ENCODE measurements around the gene CD7. TPM values are rescaled to one million over a fixed set of nuclear protein-coding genes. Genes with fewer than 3 reads are reported as not detected.

Gene CD7
- total RNA-seq, 2 experiments from 2014 or later: 289 to 292 TPM

DNA sequence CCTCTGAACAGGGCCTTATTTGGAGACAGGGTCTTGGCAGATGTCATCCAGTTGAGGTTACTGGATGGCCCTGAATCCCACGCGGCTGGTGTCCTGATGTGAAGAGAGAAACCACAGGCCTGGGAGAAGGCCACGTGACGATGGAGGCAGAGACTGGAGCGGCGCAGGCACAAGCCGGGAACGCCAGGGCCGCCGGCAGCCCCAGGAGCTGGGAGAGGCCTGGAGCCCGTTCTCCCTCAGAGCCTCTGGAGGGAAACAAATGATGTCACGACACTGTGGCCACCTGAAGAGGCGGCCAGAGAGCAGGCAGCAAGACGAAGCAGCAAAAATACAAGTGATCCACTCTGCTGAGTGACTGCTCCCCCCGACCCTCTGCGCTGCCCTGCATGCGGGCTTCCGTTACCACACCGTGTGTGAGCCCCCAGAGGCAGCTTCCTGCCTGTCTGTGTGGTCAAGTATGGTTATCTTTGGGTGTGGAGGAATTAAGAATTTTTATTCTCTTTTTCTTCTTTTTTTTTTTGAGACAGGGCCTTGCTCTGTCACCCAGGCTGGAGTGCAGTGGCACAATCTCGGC lies 11.6 kb downstream of the CD7 start:
- CTCF ChIA-PET: interaction anchor here (1.1 to 4.5 kb wide), 5 partner anchors 8 to 111 kb away, joined by 3 to 19 read pairs (median 4); partner anchors contain the start of gene CD7

DNA sequence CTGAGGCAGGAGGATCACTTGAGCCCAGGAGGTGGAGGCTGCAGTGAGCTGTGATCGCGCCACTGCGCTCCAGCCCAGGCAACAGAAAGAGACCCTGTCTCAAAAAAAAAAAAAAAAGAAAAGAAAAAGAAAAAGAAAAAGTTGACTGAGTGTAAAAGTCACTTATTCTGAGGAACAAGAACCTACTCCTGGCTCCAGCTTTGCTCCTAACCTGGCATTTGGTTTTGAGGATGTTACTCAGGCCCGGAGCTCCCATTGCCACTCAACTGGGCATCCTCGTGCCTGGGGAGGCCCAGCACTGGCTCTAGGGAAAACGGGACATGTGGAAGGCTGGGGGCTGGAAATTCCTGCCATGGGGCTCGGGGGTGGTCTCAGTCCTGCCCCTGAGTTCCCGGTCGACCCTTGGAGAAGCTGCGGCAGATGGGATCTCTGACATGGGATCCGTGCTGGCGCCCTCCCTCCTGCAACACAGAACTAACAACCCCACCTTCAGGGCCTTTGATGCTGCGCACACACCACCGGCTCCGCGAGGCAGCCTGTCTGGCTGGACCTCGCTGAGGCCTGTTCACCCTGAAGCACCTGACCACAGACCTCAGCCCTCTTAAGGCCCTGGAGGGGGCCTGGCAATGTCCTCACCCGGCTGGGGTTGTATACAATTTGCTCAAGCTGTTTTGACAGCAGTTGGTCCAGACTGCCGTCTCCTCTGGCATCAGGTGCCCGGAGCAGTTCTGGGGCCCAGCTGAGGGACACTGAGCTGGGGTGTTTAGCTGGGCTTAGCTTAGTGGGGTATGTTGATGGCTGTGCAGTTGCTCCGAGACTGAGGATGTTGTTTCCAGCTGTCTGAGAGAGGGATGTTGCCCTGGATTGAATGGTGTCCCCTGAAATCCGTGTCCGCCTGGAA lies 12.3 kb downstream of the CD7 start:
- DNase-seq (no peak), ATAC-seq (no peak)
- peaks cover 64% of the 10 kb centered on the region for H3K4me1 Mint-ChIP-seq (ENCODE audit: low read depth)
- H3K27ac Mint-ChIP-seq: peak overlapping the region; percentile 81
- ChIA-PET CTCF (interaction anchor here (1.1 to 4.5 kb wide), 7 partner anchors 8 to 112 kb away, joined by 3 to 19 read pairs (median 3); partner anchors contain the start of gene CD7), POLR2A (interaction anchor here (0.6 to 11.5 kb wide), 9 partner anchors 8 to 144 kb away, joined by 3 to 227 read pairs (median 6); partner anchors contain the start of gene CD7)
- no peaks in the 10 kb centered on the region for H3K27me3 Mint-ChIP-seq
- no peaks in the 10 kb centered on the region for H3K36me3 Mint-ChIP-seq (ENCODE audit: low read depth)
- H3K4me3 Mint-ChIP-seq: no peak overlapping the region
- TF ChIP-seq, protein P1, sequence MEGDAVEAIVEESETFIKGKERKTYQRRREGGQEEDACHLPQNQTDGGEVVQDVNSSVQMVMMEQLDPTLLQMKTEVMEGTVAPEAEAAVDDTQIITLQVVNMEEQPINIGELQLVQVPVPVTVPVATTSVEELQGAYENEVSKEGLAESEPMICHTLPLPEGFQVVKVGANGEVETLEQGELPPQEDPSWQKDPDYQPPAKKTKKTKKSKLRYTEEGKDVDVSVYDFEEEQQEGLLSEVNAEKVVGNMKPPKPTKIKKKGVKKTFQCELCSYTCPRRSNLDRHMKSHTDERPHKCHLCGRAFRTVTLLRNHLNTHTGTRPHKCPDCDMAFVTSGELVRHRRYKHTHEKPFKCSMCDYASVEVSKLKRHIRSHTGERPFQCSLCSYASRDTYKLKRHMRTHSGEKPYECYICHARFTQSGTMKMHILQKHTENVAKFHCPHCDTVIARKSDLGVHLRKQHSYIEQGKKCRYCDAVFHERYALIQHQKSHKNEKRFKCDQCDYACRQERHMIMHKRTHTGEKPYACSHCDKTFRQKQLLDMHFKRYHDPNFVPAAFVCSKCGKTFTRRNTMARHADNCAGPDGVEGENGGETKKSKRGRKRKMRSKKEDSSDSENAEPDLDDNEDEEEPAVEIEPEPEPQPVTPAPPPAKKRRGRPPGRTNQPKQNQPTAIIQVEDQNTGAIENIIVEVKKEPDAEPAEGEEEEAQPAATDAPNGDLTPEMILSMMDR (IDR thresholded peaks at IDR 0.05): no peak
- intact Hi-C loops (cut with micrococcal nuclease): no loop called here
- no peaks in the 10 kb centered on the region for H3K9me3 Mint-ChIP-seq

More for the DNA sequence above, 11.6 kb downstream of the CD7 start:
- Mint-ChIP-seq H3K4me1 (ENCODE audit: low read depth) (peaks cover 56% of the 10 kb centered on the region), H3K9me3 (no peaks in the 10 kb centered on the region), H3K27me3 (no peaks in the 10 kb centered on the region), H3K27ac (peak overlapping the region; percentile 81), H3K4me3 (no peak overlapping the region), H3K36me3 (ENCODE audit: low read depth) (no peaks in the 10 kb centered on the region)
- TF ChIP-seq, protein P1 (IDR thresholded peaks at IDR 0.05): no peak
- no peak for DNase-seq
- ATAC-seq: no peak
- intact Hi-C loops (cut with micrococcal nuclease): no loop called here
- POLR2A ChIA-PET: interaction anchor here (1.1 to 11.5 kb wide), 7 partner anchors 7 to 70 kb away, joined by 3 to 227 read pairs (median 7); partner anchors contain the start of genes CD7 and SECTM1

DNA sequence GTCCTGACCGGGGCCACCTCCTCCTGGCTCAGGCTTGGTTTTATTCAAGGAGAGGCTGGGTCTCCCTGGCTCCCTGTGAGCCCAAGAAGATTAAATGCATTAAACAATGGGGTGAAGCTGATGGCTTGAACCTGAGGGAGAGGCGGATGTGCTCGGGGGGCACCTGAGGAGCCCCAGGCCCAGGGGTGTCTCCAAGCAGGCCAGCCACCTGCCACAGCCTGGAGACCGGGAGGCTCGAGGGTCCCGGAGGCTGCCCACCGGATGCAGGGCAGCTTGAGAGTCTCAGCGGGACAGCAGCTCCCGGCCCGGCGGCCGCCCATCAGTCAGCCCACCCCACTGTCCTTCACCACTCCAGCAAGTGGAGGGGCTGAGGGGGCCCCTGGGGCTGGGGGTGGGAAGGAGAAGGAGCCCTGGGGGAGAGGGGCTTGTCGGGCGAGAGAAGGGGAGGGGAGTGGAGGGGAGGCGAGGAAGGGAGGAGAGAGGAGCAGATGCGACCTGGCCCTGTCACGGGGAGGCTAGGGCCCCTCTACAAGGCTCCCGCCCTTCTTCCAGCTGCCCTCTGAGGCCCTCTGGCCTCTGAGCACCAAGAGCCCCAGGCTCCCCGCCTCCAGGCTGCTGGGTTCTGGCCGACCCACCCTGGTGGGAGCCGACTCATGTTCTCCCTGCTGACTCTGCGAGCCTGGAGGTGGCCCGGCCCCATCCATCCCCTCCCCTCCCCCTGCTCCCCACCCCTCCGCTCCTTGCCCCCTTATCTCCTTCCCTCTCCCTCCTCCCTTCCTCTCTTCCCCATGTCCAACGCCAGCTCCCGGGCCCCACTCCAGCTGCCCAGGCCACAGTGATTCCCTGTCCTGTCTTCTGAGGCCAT lies 13.2 kb downstream of the CD7 start:
- Mint-ChIP-seq H3K4me1 (ENCODE audit: low read depth) (peaks cover 73% of the 10 kb centered on the region), H3K27ac (peak overlapping the region; percentile 69), H3K36me3 (ENCODE audit: low read depth) (no peaks in the 10 kb centered on the region), H3K27me3 (no peaks in the 10 kb centered on the region), H3K9me3 (no peaks in the 10 kb centered on the region), H3K4me3 (no peak overlapping the region)
- ATAC-seq (no peak), DNase-seq (no peak)
- CTCF ChIA-PET: interaction anchor here (1.0 to 8.4 kb wide), 6 partner anchors 10 to 68 kb away, joined by 3 to 68 read pairs (median 3); partner anchors contain the start of gene CD7
- TF ChIP-seq, protein P1 (IDR thresholded peaks at IDR 0.05): no peak
- POLR2A ChIA-PET: interaction anchor here (0.6 to 11.5 kb wide), 9 partner anchors 7 to 145 kb away, joined by 3 to 227 read pairs (median 4); partner anchors contain the start of gene CD7
- intact Hi-C loops (cut with micrococcal nuclease): no loop called here

DNA sequence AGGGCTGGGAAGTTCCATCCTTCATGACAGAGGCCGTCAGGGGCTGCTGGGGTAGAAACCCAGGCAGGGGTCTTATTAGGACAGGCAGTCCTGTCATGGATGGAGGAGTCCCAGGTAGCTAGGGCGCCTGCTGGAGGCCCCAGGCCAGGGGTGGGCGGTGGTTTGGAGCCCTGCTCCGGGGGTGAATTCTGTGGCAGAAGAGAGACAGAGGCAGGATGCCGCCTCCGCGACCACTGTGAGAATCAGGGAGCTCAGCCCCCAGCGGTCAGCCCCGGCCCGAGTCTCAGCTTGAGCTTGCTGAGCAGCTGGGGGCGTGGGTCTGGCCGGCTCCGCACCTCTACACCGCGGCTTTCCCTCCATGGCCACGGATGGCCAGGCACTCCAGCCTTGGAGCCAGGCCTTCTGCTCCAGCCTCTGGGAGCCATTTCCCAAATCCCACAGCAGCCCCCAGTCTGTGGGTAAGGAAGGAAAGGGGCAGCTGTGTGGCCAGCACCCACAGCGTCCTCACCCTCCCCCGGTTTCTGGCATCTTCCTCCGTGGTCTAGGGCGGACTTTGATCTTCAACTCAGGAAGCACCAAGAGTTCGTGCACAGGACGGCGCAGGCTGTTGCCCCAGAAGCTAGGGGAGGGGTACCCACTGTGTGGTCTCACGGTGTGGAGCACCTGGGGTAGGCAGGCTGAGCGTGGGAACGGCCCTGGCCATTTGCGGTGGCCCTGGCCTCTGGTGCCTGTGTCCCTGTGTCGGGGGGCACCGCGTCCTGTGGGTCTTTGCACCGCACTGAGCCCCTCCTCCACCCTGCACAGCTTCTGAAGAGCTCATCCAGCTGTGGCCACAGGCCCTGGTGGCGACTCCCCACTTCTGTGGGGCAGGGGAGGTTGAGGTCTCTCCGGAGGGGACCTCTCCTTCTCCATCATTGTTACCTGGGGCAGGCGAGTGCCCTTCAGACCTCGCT lies 14.1 kb downstream of the CD7 start:
- no peaks in the 10 kb centered on the region for H3K27me3 Mint-ChIP-seq
- peaks cover 79% of the 10 kb centered on the region for H3K4me1 Mint-ChIP-seq (ENCODE audit: low read depth)
- H3K9me3 Mint-ChIP-seq: no peaks in the 10 kb centered on the region
- H3K36me3 Mint-ChIP-seq (ENCODE audit: low read depth): no peaks in the 10 kb centered on the region
- TF ChIP-seq, protein P1 (IDR thresholded peaks at IDR 0.05): no peak
- ATAC-seq (no peak), DNase-seq (peak; percentile 55)
- CTCF ChIA-PET: interaction anchor here (0.9 to 8.4 kb wide), 7 partner anchors 11 to 97 kb away, joined by 3 to 68 read pairs (median 5); partner anchors contain the start of gene CD7
- intact Hi-C loops (cut with micrococcal nuclease): no loop called here
- H3K4me3 Mint-ChIP-seq: peak overlapping the region; percentile 78
- POLR2A ChIA-PET: interaction anchor here (0.7 to 11.5 kb wide), 7 partner anchors 10 to 146 kb away, joined by 3 to 227 read pairs (median 5); partner anchors contain the start of gene CD7
- H3K27ac Mint-ChIP-seq: peak overlapping the region; percentile 100
